ENCODE measurements around the gene PCP2. TPM values are rescaled to one million over a fixed set of nuclear protein-coding genes. Genes with fewer than 3 reads are reported as not detected.

PCP2 gene
- total RNA-seq, 1 donor from 2014 or later, result not detected

- no peak overlapping the region for H3K27ac ChIP-seq
- H3K9ac ChIP-seq, result no peak overlapping the region
- TF ChIP-seq, protein P1, sequence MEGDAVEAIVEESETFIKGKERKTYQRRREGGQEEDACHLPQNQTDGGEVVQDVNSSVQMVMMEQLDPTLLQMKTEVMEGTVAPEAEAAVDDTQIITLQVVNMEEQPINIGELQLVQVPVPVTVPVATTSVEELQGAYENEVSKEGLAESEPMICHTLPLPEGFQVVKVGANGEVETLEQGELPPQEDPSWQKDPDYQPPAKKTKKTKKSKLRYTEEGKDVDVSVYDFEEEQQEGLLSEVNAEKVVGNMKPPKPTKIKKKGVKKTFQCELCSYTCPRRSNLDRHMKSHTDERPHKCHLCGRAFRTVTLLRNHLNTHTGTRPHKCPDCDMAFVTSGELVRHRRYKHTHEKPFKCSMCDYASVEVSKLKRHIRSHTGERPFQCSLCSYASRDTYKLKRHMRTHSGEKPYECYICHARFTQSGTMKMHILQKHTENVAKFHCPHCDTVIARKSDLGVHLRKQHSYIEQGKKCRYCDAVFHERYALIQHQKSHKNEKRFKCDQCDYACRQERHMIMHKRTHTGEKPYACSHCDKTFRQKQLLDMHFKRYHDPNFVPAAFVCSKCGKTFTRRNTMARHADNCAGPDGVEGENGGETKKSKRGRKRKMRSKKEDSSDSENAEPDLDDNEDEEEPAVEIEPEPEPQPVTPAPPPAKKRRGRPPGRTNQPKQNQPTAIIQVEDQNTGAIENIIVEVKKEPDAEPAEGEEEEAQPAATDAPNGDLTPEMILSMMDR (IDR thresholded peaks at IDR 0.05), result no peak
- TF ChIP-seq EZH2 (IDR thresholded peaks at IDR 0.05), result no peak
- TF ChIP-seq EZH2phosphoT487 (IDR thresholded peaks at IDR 0.05), result no peak
- no peaks in the 10 kb centered on the region for H3K36me3 ChIP-seq
- H2AFZ ChIP-seq (replicated peaks), result no peak overlapping the region
- H3K27ac Mint-ChIP-seq, result no peak overlapping the region
- H3K9me3 ChIP-seq (ENCODE audit: low read depth), result no peaks in the 10 kb centered on the region
- no peaks in the 10 kb centered on the region for H4K20me1 ChIP-seq (ENCODE audit: low read depth)
- H3K4me3 Mint-ChIP-seq, result no peak overlapping the region
- no peak for DNase-seq (ENCODE audit: low spot score)
- peaks cover 11% of the 10 kb centered on the region for H3K27me3 Mint-ChIP-seq (ENCODE audit: insufficient read depth, low read depth)
- no peaks in the 10 kb centered on the region for H3K9me3 Mint-ChIP-seq
- H3K4me2 ChIP-seq, result no peak overlapping the region
- H3K4me1 Mint-ChIP-seq, result peaks cover 10% of the 10 kb centered on the region
- H3K27me3 ChIP-seq, result peaks cover 51% of the 10 kb centered on the region
- no peaks in the 10 kb centered on the region for H3K36me3 Mint-ChIP-seq
- peaks cover 4% of the 10 kb centered on the region for H3F3A ChIP-seq (ENCODE audit: low read depth)
- peaks cover 4% of the 10 kb centered on the region for H3K4me1 ChIP-seq
- no peak overlapping the region for H3K4me3 ChIP-seq
- H3K79me2 ChIP-seq (ENCODE audit: low read depth), result no peaks in the 10 kb centered on the region
These were observed 16.6 kb upstream of the PCP2 start for GRCh38 chr19:7650148-7650547.

GRCh38 chr19:7648265-7649014 is 14.9 kb upstream of the PCP2 start:
- Histone ChIP-seq H3F3A (ENCODE audit: low read depth) (peaks cover 4% of the 10 kb centered on the region), H3K79me2 (ENCODE audit: low read depth) (no peaks in the 10 kb centered on the region), H2AFZ (replicated peaks) (no peak overlapping the region), H3K4me3 (no peak overlapping the region), H3K4me2 (no peak overlapping the region), H3K9me3 (ENCODE audit: low read depth) (no peaks in the 10 kb centered on the region), H3K9ac (no peak overlapping the region), H3K36me3 (no peaks in the 10 kb centered on the region), H3K4me1 (peaks cover 4% of the 10 kb centered on the region), H3K27ac (no peak overlapping the region), H4K20me1 (ENCODE audit: low read depth) (no peaks in the 10 kb centered on the region), H3K27me3 (peaks cover 34% of the 10 kb centered on the region)
- Mint-ChIP-seq H3K27ac (no peak overlapping the region), H3K36me3 (no peaks in the 10 kb centered on the region), H3K27me3 (ENCODE audit: insufficient read depth, low read depth) (peaks cover 11% of the 10 kb centered on the region), H3K9me3 (no peaks in the 10 kb centered on the region), H3K4me1 (peaks cover 10% of the 10 kb centered on the region), H3K4me3 (no peak overlapping the region)
- DNase-seq (ENCODE audit: low spot score), result no peak
- TF ChIP-seq EZH2 (IDR thresholded peaks at IDR 0.05) (no peak), EZH2phosphoT487 (IDR thresholded peaks at IDR 0.05) (no peak)
- TF ChIP-seq, protein P1 (IDR thresholded peaks at IDR 0.05), result no peak

- TF ChIP-seq EZH2phosphoT487 (IDR thresholded peaks at IDR 0.05) (no peak), EZH2 (IDR thresholded peaks at IDR 0.05) (no peak)
- TF ChIP-seq, protein P1 (IDR thresholded peaks at IDR 0.05), result no peak
- no peak overlapping the region for H3K4me3 ChIP-seq
- no peak overlapping the region for H3K27ac ChIP-seq
- H3K4me3 Mint-ChIP-seq, result no peak overlapping the region
- no peak overlapping the region for H3K4me2 ChIP-seq
- H3F3A ChIP-seq (ENCODE audit: low read depth), result peaks cover under 1% of the 10 kb centered on the region
- H3K27me3 ChIP-seq, result peaks cover 22% of the 10 kb centered on the region
- peaks cover under 1% of the 10 kb centered on the region for H3K4me1 ChIP-seq
- peaks cover 2% of the 10 kb centered on the region for H3K9me3 Mint-ChIP-seq
- no peaks in the 10 kb centered on the region for H3K79me2 ChIP-seq (ENCODE audit: low read depth)
- no peak overlapping the region for H3K9ac ChIP-seq
- DNase-seq (ENCODE audit: low spot score), result no peak
- H3K36me3 Mint-ChIP-seq, result no peaks in the 10 kb centered on the region
- peaks cover 3% of the 10 kb centered on the region for H3K4me1 Mint-ChIP-seq
- no peak overlapping the region for H2AFZ ChIP-seq (replicated peaks)
- no peaks in the 10 kb centered on the region for H3K9me3 ChIP-seq (ENCODE audit: low read depth)
- peaks cover 5% of the 10 kb centered on the region for H3K27me3 Mint-ChIP-seq (ENCODE audit: insufficient read depth, low read depth)
- no peaks in the 10 kb centered on the region for H4K20me1 ChIP-seq (ENCODE audit: low read depth)
- no peaks in the 10 kb centered on the region for H3K36me3 ChIP-seq
- H3K27ac Mint-ChIP-seq, result no peak overlapping the region
These were observed 13.6 kb upstream of the PCP2 start for GRCh38 chr19:7647156-7647555.
